ENCODE data around the gene SH3RF3.

SH3RF3 gene

DNA sequence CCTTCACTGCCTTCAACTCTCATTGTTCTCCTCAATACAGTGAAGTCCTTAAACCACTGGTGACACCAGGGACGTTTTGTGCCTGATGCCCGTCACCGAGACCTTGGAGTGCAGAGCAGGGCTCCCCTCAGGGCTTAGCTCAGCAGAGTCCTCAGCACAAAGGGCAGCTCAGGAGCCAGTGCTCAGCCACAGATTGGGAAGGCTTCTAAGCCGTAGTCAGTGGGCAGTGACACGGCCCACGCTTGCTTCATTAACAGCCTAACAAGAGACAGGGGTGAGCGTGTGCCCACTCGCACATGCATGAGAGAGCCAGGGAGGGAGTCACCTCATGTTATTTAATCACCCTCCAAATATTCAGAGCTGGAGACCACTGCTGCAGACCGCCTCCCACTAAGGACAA lies 137.5 kb downstream of the SH3RF3 start:
- no peak for DNase-seq

DNA sequence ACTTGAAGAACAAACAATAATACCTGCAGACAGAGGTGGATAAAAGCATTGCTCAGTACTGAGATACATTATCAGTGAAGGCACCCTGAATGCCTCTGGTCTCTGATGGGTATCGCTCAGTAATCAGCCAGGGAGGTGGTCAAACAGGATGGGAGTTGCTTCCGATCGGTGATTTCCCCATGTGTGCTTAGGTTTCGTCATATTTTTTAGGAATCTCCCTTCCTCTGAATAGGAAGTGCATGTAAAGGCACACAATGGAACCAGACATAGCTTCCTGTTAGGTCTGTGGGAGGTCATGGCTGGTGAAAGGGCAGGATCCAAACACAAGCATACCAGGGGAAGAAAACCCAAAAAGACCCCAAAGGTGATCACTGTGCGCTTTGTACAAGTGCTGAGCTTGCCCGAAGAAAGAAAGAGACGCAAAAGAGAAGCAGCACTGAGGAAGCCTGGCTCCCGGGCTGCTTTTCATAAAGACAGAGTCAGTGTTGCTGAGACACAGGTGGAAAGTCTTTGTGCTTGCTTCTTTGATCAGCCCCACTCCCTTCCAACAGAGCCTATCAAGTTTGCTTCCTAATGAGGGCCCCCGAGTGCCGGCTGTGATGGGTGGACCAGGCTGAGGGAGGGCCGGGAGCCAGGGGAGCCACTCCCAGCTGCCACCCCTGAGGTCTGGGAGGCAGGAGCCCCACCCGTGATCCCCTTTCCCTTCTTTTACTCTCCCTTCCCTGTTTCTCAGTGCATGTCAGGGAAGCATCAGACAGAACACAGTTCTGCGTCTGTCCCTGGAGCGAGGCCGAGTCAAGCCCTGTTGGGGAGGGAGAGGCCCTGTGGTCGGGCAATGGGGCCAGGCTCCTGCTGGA lies 138.2 kb downstream of the SH3RF3 start:
- no peak for DNase-seq

DNA sequence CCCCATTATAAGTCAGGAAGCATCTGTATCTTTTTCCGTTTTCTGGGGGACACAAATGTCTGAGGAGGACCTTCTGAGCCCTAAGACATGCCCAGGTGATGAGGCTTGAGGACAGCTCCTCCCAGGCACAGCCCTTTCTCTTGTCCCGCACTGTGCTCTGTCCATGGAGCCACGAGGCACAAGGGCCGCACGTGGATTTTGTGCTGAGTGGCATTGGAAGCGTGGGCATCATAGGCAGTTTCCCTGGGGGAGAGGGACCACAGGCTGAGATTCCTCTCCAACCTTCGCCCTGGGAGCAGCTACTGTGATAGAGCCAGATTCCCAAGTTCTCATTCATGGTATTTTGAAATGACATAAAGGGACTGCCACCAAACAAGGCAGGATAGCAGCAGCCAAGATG lies 139.9 kb downstream of the SH3RF3 start:
- no peak for DNase-seq

DNA sequence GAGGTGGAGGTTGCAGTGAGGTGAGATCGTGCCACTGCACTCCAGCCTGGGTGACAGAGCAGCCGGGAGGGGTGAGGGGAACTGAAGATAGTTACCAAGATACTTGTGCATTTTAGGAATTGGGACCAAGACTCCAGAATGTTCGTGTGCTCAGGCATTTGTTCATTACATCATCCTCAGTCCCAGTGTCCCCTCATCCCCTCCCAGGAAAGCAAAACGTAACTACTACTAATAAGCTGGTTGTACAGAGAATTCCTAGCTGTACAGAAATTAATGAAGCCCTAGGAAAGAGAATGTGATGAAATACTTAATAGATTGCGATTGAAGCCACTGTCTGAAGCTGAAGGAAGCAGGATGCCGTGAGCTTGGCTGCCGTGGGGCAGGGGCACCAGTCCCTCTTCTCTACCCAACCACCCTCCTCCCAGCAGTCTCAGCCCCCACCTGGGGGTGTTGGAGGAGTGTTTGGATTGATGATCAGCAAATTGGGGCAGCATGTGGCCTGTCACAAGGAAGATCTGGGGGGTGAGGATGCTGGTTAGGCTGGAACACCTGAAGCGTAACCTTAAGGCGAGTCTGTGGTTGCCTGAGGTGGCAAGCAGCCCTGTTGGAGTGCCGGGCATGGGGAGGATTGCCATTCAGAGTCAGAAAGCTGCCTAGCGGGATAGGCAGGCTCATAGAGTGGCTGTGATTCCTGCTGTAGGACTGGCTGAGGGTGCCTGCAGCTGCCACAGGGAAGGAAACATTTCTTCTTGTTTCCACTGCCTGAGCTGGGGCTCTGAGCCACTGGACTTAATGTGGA lies 140.9 kb downstream of the SH3RF3 start:
- no peak for DNase-seq

DNA sequence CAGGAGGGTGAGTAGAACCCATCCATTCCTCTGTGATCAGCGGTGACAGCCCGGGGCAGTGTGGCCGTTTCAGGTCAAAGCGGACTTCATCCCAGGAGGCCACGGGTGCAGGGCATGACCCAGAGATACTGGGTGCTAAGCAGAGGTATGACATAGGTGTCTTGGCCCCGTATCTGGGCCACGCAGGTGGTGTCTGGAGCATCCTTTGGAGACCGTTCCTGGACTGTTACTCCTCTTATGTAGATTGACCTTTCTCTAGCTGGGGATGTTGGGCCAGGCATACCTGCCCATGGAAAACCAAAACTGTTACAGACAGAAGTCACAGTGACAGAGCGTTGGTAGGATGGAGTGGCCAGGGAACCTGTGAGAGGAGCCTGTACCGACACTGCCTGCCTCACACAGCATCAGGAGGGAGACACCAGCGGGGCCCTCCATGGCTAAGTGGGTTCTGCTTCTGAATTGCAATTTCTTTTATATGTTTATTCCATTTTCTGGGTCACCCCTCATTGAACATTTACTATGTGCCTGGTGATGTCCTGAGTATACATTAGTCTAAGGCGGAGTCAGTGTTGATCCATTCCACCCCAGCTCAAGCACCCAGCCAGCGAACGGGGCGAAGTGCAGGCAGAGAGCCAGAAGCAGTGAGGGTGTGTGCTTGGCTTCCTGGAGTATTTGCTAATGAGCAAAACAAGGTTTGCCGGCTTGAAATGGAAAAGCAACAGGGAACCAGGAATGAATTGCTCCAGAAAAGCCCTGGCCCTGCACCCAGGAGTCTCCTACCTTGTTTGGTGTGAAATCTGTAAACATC lies 141.7 kb downstream of the SH3RF3 start:
- DNase-seq, result no peak

DNA sequence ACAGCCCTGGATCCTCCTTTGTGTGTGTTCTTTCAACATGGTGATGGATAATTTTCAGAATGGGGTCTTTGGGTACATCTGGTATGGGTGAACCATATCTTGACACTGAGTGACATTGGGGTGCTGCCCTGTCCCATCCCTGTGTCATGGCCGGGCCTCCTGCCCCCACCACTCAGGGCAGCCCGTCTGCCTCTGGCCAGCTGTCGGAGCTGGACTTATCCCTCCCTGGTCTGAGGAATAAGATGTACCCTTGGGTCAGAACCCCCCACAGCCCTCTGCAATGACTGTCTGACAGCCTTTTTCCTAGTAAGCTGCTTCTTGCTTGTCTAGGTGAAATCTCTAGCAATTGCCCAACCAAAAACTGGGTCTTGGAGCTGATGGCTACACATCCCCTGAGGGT lies 142.9 kb downstream of the SH3RF3 start:
- DNase-seq, result no peak

DNA sequence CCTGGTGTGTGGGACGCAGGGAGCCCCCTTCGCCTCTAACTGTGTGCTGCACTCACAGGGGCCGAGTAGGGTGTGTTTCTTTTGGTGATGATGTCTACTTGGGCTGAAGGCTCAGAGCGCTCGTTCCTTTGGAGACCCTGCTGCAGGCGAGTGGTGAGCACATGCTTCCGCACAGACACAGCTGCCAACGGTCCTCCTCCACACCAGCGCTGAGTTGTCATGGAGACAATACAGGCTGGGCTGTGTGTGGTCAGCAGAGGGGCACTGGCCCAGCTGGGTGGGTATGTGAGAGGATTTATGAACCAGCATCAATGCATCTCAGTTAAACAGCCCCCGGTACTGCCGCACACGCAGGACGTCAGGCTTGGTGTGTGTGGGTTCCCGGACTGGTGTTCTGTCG lies 143.5 kb downstream of the SH3RF3 start:
- DNase-seq, result no peak

DNA sequence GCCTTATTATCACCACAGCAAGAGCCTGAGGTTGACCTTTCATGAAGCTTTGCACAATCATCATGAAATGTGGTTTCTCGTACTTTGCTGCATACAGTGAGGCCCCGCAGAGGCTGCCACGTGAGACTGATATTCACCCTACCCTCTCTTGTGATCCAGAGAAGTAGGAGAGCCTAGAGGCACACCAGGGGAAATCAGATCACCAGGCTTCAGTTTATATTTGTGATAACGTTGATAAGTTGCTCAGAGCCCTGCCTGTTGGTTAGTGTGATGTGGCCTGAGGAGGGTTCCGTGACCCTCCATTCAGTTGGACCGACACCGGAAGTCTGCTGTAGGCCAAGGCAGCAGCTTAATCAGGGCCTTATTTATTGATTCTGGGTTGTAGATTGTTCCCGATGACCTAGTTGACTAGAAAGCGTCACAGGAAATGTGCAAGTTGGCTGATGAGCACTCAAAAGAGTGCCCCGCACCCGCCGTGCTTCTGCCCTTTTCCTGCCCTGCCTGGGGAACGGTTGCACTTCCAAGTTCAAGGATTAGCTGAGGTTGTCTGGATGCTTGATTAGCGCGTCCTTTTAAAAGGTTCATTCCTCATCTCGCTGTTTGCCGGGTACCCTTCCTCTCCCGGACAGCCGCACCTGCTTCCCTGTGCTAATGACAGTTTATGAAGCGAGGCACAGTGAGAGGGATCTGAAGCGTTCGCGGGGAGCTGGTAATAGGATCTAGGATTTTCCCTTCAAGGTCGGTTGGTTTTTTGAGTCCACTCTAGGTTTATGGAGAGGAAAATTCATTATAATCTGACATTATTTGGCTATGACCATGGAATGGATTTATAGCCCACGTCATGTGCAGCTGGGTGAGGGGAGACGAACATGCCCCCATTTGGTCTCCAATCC lies 146.4 kb downstream of the SH3RF3 start:
- no peak for DNase-seq

DNA sequence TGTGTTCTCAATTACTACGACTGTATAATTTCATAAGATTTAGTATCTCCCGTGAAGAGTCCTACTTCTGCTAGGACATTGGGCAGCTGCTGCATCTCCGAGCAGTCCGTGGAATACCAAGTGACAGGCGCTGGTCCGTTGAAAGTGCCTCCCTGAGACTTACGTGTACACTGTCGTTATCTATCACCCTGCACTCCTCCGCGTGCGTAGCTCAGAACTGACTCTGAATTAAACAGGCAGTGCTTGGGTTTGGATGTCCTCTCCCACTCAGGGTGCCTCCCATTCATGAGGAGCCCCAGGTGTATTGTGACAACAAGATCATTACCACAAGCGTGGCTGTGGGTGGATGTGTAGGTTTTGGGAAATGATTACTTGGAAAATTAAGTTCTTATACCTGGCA lies 148.4 kb downstream of the SH3RF3 start:
- no peak for DNase-seq

DNA sequence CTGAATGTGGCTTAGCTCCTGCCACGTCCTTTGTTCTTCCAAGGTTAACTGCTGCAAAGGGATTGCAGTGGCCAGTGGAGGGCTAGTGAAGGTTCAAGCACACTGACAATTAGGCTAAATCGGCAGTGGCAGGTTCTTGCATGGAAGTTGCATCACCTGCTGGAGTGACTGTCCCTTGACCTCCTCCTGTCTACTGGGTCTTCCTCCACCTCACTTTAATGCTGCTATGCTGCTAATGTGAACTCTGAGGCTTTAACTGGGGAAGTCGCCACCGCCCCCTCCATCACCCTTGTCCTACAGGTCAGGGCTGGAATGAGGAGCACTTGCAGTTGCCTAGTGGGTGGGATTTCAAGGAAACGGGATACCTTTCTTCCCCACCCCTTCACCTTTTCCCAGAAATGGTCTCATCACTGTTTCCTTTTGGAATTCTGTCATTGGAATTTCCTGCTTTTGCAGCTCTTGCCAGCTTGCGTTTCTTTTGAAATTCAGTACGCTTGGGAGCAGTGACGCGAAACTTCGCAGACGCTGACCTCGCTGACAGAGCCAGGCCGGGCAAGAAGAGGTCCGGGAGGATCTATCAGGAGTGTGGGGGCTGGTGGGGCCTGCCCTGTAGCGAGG lies 150.3 kb downstream of the SH3RF3 start:
- DNase-seq, result no peak

DNA sequence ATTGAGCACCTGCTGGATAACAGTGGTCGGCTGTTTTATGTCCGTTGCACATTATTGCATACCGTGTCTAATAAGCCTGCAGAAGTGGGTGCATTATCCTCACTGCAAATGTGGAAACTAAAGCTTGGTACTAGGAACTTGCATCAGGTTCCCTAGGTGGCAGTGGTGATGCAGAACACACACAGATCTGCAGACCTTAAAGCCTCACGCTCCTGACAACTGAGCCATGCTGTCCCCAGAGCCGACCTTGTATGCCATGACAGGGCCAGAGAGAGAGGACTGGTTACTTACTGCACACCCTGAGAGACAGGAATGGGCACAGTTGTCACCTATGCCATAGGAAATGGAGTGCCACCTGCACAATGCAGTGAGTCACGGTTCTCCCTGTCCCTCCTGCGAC lies 151.8 kb downstream of the SH3RF3 start:
- DNase-seq, result no peak

DNA sequence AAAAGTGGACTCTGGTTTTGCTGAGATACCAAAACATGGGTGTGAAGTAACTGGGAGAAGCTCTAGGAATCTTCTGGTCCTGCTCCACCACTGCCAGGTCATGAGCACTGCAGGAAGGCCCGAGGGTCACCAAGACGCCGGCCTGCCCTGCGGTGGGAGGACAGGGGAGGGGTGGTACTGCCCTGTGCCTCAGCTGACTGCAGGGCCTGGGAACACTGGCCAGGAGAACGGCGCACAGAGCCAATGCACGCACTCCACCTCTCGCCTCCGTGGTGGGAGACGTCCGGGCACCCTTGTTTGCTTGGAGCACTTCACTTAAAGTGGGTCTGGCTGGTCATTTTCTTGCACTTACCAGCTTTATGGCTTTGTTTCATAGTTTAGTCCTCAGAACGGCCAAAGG lies 153.4 kb downstream of the SH3RF3 start:
- no peak for DNase-seq

DNA sequence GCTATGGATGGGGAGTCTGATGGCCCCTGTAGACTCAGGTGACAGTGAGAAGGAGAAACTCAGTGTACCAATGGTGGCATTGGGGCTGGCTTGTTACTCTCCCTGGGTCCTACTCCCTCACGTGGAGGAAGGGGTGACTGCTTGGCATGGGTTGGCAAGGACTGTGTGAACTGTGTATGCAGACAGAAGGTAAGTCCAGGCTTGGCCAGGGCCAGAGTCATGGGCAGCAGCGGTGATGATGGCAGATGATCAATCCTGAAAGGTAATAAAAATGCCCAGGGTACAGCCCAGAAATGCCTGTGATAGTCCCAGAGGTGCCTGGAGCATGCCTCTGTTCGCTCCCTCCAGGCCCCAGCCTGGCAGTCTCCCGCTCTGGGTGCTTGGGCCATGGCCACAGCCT lies 153.9 kb downstream of the SH3RF3 start:
- no peak for DNase-seq

DNA sequence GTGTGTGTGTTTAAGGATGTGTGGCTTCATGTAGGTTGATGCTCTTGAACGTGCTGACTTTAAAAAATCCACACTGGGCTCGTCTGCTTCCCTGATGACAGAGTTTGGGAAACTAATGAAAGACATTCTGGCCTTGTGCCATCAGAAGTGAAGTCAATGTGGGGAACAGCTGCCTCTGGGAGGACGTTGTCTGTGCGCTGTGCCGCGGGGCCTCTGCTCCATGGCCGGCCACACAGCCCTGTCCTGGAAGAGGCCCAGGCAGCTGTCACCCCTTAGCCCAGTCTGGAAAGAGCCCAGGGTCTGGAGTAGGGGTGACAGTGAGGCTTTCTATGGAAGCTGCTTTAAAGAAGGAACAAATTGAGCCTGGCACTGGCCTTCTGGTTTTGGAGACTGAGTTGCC lies 155.8 kb downstream of the SH3RF3 start:
- no peak for DNase-seq

DNA sequence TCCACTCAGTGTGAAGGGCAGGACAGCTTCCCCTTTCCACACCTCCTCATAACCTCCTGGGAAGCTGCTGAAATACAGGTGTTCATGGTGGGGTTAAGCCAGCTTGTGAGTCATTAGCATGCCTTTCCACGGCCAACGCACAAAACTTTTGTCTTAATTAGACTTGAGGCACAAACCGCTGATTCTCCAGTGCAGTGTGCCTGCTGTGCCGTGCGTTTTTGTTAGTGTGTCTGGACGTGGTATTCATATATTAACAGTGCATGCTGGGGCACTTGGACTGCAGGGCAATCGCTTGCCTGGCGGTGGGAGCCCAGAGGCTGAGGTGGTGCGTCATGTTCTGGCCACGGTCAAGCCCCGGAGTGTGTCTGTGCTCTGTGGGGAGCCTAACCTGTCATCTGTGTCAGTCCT lies 156.2 kb downstream of the SH3RF3 start:
- no peak for DNase-seq

DNA sequence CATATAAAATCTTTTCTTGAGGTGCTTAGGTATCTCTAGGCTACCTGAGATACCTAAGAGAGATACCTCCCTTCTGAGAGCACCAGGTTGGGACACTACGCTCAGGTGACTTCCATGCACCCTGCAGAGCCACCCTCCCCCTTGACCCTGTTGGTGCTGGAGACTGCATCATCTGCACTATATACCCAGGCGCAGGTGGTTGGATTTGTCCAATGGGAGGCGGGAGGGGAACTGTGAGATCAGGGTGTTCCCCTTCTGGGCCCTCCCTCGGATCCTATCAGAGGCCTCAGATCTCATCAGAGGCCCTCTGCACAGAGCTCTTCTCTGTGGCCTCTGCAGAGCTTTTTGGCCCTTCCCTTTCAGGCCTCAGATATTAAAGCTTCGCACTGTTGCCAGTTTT lies 158.4 kb downstream of the SH3RF3 start:
- DNase-seq, result no peak

DNA sequence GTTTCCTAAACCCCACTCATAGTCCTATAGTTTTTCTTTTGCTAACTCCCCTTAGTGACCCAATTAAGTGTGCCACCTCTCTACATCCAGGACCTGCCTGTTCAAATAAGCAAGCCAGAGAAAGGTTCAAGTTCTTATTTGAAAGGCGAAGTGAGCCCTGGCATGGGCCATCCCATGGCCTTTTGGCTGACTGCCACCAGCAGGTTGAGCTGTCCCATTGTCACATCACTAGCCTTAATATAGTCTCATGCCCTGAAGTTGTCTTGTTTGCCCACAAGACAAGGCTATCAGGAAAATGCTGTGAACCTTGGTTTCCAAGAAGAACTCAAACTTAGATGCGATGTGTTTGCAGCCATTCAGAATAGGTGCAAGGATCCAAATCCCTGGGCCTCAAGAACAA lies 158.8 kb downstream of the SH3RF3 start:
- DNase-seq, result no peak

DNA sequence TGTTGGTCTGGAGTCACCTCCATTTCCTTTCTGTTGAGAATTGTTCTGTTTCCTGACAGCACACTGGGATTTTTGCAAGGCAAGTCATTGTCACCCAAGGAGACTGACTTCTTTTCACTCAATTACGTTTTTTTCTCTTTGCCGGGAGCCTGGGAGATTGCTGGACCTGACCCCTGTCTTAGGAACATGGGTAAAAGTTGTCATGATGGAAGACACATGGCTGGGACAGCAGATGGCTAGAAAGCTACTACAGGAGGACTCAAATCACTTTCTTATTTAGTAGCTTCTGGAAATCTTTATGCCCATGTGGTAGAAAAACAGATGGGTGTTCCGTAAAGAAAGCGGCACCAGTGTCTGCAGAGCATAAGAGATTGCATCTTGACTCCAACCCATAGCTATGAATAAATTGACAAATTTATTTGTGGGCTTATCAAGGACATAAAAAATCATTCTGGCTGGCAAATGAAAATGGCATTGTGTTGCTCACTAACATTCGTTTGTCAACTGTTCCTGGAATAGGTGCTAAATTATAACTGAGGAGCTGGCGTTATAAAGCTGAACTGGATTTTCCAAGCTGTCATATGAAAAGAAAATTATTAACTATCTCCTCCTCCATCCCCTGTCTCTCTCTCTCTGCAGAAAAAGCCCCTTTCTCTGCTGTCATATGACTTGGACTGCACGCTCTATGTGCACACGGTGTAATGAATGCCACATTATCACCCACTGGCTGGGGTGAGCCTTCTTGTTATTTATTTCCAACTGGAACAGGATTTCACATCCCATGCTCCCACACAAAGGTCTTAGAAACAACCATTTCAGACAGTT lies 159.8 kb downstream of the SH3RF3 start:
- DNase-seq, result no peak

DNA sequence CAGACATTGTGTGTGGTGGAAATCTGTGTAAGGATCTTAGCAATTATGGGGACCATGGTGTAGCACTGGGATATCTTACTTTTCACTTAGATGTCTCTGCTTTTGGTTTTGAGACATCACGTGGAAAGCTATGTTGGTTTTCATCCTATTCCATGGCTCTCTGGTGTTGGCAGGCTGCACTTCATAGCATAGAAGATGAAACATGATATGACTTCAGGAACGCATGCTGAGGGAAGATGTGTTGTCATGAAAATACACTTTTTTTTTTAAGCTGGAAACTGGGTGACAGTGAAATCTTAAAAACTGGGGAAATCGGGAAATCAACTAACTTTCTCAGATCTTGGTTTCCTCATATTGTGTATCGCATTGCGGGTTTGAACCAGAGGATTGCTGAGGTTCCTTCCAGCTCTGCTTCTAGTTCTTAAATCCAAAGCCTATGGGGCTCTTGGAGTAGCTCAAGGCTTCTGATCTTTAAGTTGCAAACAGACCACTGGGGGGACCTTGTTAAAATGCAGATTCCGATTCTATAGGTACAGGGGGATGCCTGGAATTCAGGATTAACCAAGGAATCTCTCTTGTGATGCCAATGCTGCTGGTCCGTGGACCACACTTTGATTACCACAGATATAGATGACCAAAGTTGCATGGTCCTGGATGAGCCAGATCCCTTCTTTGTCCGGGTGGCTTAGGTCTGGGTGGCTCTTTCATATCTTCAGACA lies 160.7 kb downstream of the SH3RF3 start:
- DNase-seq, result no peak

All from stimulated activated CD4-positive, alpha-beta T cell treated with anti-CD3 and anti-CD28 coated beads, Interleukin-2, amount 100 ng/mL, for 24 hours (primary cell).